Activated T-helper 1 cell treated with anti-CD3 and anti-CD28 coated beads, Interleukin-2, amount 50 U/mL, for 16 hours (primary cell): ENCODE results near the gene HOXD13.

Experiments used
- DNase-seq, 2 donors: peaks; one replicate each; pipeline ENCODE4 v3.0.0-alpha.2; 2020; ENCODE audit warnings: low read depth in 1 of 2, low spot score in 1 of 2

Gene HOXD13

GRCh38 chr2:176118601-176119339 lies 26.2 kb downstream of the HOXD13 start:
- DNase-seq: no peak

- no peak for DNase-seq
Observed at GRCh38 chr2:176120364-176121189, 28.1 kb downstream of the HOXD13 start.

GRCh38 chr2:176121190-176122051 lies 28.9 kb downstream of the HOXD13 start:
- DNase-seq: no peak

- no peak for DNase-seq
Observed at GRCh38 chr2:176122052-176122682, 29.6 kb downstream of the HOXD13 start.

GRCh38 chr2:176122683-176123410 lies 30.3 kb downstream of the HOXD13 start, which contains the start of gene HOXD9:
HOXD9 (plus strand) TSS chr2:176122719; CDS start chr2:176122769, 50 bp downstream.
- DNase-seq: no peak

- no peak for DNase-seq
Observed at GRCh38 chr2:176123411-176124109, 31.0 kb downstream of the HOXD13 start.

- DNase-seq: no peak
Observed at GRCh38 chr2:176124110-176124946, 31.8 kb downstream of the HOXD13 start.

GRCh38 chr2:176124947-176125771 lies 32.6 kb downstream of the HOXD13 start:
- DNase-seq: no peak

- DNase-seq: no peak
Observed at GRCh38 chr2:176125772-176126054, 33.2 kb downstream of the HOXD13 start.

- peak; percentile 47 to 54 for DNase-seq
Observed at GRCh38 chr2:176126929-176127773, 34.6 kb downstream of the HOXD13 start.

GRCh38 chr2:176127774-176128072 lies 35.2 kb downstream of the HOXD13 start:
- no peak for DNase-seq

- no peak for DNase-seq
Observed at GRCh38 chr2:176128172-176128981, 35.9 kb downstream of the HOXD13 start.

- no peak for DNase-seq
Observed at GRCh38 chr2:176128982-176129796, 36.7 kb downstream of the HOXD13 start, which contains the start of gene HOXD8. HOXD8 (plus strand) TSS chr2:176129705; CDS start chr2:176130367, 662 bp downstream.

GRCh38 chr2:176129813-176130146 lies 37.3 kb downstream of the HOXD13 start:
- DNase-seq: no peak

GRCh38 chr2:176130147-176130956 lies 37.8 kb downstream of the HOXD13 start:
- no peak for DNase-seq
